Activated CD4-positive, alpha-beta T cell treated with anti-CD3 and anti-CD28 coated beads, Interleukin-2, amount 10 ng/mL, durations not matched to agents 24 days and 14 days (primary cell): Measurements from ENCODE around the gene MESD. TPM values are rescaled to one million over a fixed set of nuclear protein-coding genes. Genes with fewer than 3 reads are reported as not detected.
A peak's percentile ranks its signal among the peaks of the same experiment; 100 is the strongest.
"Not testable (repeated sequence)": the region's sequence is repeated elsewhere in the genome, so short reads cannot be mapped to it uniquely, and the experiment has no call there.

Source experiments
- DNase-seq: peaks from one replicate; pipeline ENCODE4 v3.0.0; 2022
- H3K27ac Mint-ChIP-seq: one replicate; pipeline ENCODE4 v1.8.0; 2022; ENCODE audit warnings: mild to moderate bottlenecking, mixed read lengths
- H3K27me3 Mint-ChIP-seq: one replicate; pipeline ENCODE4 v1.8.0; 2022; ENCODE audit warnings: mixed read lengths
- H3K36me3 Mint-ChIP-seq: one replicate; pipeline ENCODE4 v1.8.0; 2022; ENCODE audit warnings: low read depth, mild to moderate bottlenecking, mixed read lengths
- H3K4me1 Mint-ChIP-seq: one replicate; pipeline ENCODE4 v1.8.0; 2021; ENCODE audit warnings: mixed read lengths
- H3K4me3 Mint-ChIP-seq: one replicate; pipeline ENCODE4 v1.8.0; 2022; ENCODE audit warnings: mild to moderate bottlenecking, moderate library complexity, mixed read lengths
- H3K9me3 Mint-ChIP-seq: one replicate; pipeline ENCODE4 v1.8.0; 2021; ENCODE audit warnings: mixed read lengths
- intact Hi-C: fragments of 100-400 bp; cut with micrococcal nuclease; formaldehyde crosslinking; loops from one replicate; pipeline ENCODE4 v1.15.1; 2023
- total RNA-seq: library from RNA; stranded (reverse); gene quantifications from 2 replicates; pipeline ENCODE4 v1.2.3, GENCODE V29; 2022

The MESD gene
- total RNA-seq, 1 donor from 2014 or later: 27.1 TPM

DNA sequence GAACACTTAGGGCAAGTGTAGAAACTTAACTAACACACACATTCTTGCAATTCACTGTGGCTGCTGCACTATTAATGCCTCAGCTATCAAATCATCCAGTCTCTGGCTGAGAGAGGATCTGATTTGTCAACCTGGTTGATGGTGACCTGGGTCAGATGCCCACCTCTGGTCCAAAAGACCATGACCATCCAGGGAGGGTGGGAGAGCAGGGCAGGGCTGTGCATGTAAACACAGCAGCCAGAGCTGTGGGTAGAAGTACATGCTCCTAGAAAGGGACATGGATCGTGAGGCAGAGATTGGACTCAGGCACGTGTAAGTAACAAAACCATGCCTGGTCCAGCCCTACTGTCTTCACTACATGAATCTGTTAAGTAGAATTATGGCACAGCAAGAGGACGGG is 17.3 kb downstream of the MESD start:
- Mint-ChIP-seq H3K4me3 (no peak overlapping the region), H3K36me3 (peaks cover 28% of the 10 kb centered on the region), H3K27me3 (no peaks in the 10 kb centered on the region), H3K27ac (no peak overlapping the region), H3K4me1 (peaks cover 18% of the 10 kb centered on the region), H3K9me3 (no peaks in the 10 kb centered on the region)
- intact Hi-C loops: loop anchor here (5.0 kb wide), 1 partner anchor 405 kb away; no protein-coding TSS in a partner anchor
- no peak for DNase-seq

DNA sequence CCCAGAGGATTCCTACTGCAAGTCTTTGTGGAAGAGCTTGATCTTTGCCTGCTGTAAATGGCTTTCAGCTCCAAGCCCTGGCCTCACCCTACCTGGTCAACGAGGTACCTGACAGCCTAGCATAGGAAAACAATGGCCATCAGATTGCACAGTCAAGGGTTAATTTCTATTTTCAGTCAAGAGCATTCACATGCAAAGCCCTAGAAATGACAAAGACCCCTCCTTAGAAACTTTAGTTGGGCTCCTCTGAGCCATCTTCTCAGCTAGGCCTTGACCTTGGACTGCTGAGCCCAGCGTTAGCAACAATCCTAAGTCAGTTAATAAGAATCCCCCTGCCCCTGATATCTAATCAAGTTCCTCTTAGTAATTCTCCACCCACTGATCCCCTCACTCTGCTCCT is 18.5 kb downstream of the MESD start:
- Mint-ChIP-seq H3K27ac (no peak overlapping the region), H3K27me3 (no peaks in the 10 kb centered on the region), H3K4me1 (peaks cover 12% of the 10 kb centered on the region), H3K4me3 (no peak overlapping the region), H3K9me3 (no peaks in the 10 kb centered on the region), H3K36me3 (peaks cover 27% of the 10 kb centered on the region)
- DNase-seq: no peak
- intact Hi-C loops: loop anchor here (2.0 to 5.0 kb wide), 2 partner anchors 190 to 404 kb away; no protein-coding TSS in a partner anchor

GRCh38 chr15:80970658-80971057 is 19.0 kb downstream of the MESD start:
- Mint-ChIP-seq H3K27me3 (no peaks in the 10 kb centered on the region), H3K4me1 (peaks cover 11% of the 10 kb centered on the region), H3K4me3 (no peak overlapping the region), H3K27ac (no peak overlapping the region), H3K9me3 (no peaks in the 10 kb centered on the region), H3K36me3 (peaks cover 28% of the 10 kb centered on the region)
- intact Hi-C loops: loop anchor here (1.0 to 5.0 kb wide), 3 partner anchors 190 to 515 kb away; no protein-coding TSS in a partner anchor
- no peak for DNase-seq

- intact Hi-C loops: loop anchor here (1.0 to 5.0 kb wide), 3 partner anchors 189 to 515 kb away; no protein-coding TSS in a partner anchor
- no peak overlapping the region for H3K4me3 Mint-ChIP-seq
- peaks cover 31% of the 10 kb centered on the region for H3K36me3 Mint-ChIP-seq
- DNase-seq: peak; percentile 88
- H3K4me1 Mint-ChIP-seq: peaks cover 6% of the 10 kb centered on the region
- H3K27me3 Mint-ChIP-seq: no peaks in the 10 kb centered on the region
- H3K27ac Mint-ChIP-seq: no peak overlapping the region
- no peaks in the 10 kb centered on the region for H3K9me3 Mint-ChIP-seq
These were observed 19.5 kb downstream of the MESD start for GRCh38 chr15:80970018-80970657.

DNA sequence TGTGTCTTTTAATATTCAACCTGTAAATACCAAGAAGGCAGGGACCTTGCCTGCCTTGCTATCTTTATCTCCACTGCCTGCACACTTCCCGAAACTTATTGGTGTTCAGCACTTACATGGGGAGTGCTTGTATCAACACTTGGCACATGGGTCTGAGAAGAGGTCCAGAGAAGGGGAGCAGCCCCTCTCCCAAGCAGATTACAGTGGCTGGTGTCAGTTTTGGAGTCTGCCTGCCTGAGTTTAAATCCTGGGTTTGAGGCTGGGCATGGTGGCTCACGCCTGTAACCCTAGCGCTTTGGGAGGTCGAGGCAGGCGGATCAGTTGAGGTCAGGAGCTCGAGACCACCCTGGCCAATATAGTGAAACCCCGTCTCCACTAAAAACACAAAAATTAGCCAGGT is 20.3 kb downstream of the MESD start:
- no peak overlapping the region for H3K4me3 Mint-ChIP-seq
- H3K27ac Mint-ChIP-seq: no peak overlapping the region
- peaks cover 36% of the 10 kb centered on the region for H3K36me3 Mint-ChIP-seq

GRCh38 chr15:80967991-80968510 is 21.6 kb downstream of the MESD start:
- H3K27ac Mint-ChIP-seq: no peak overlapping the region
- intact Hi-C loops: no loop called here
- H3K36me3 Mint-ChIP-seq: peaks cover 47% of the 10 kb centered on the region
- peaks cover 6% of the 10 kb centered on the region for H3K4me1 Mint-ChIP-seq
- H3K4me3 Mint-ChIP-seq: no peak overlapping the region
- peaks cover 7% of the 10 kb centered on the region for H3K9me3 Mint-ChIP-seq
- H3K27me3 Mint-ChIP-seq: no peaks in the 10 kb centered on the region
- DNase-seq: no peak

More for the DNA sequence above, 20.3 kb downstream of the MESD start:
- H3K9me3 Mint-ChIP-seq: peaks cover 1% of the 10 kb centered on the region
- DNase-seq: no peak
- intact Hi-C loops: no loop called here
- H3K4me1 Mint-ChIP-seq: peaks cover 4% of the 10 kb centered on the region
- H3K27me3 Mint-ChIP-seq: no peaks in the 10 kb centered on the region

DNA sequence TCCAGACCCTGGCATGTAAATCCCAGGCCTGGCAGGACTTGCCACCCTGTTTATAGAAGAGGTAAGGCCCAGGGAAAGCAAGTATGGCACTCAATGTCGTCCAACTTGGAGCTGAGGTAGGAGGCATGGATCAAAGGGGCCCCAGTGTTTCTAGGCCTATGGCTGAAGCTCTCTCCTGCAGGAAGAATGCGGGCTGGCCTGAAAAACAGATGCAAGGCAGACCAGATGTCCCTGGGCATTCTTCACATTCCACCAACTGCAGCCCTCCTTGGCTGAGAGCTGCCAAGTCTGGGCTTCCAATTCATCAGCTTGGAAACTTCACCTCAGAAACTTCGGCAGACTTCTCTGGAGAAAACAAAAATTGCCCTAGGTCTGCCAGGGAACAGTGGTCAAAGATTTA is 22.2 kb downstream of the MESD start:
- peaks cover 52% of the 10 kb centered on the region for H3K36me3 Mint-ChIP-seq
- no peak overlapping the region for H3K27ac Mint-ChIP-seq
- H3K4me3 Mint-ChIP-seq: no peak overlapping the region
- peaks cover 7% of the 10 kb centered on the region for H3K9me3 Mint-ChIP-seq
- H3K27me3 Mint-ChIP-seq: no peaks in the 10 kb centered on the region
- intact Hi-C loops: no loop called here
- peaks cover 12% of the 10 kb centered on the region for H3K4me1 Mint-ChIP-seq
- no peak for DNase-seq

DNA sequence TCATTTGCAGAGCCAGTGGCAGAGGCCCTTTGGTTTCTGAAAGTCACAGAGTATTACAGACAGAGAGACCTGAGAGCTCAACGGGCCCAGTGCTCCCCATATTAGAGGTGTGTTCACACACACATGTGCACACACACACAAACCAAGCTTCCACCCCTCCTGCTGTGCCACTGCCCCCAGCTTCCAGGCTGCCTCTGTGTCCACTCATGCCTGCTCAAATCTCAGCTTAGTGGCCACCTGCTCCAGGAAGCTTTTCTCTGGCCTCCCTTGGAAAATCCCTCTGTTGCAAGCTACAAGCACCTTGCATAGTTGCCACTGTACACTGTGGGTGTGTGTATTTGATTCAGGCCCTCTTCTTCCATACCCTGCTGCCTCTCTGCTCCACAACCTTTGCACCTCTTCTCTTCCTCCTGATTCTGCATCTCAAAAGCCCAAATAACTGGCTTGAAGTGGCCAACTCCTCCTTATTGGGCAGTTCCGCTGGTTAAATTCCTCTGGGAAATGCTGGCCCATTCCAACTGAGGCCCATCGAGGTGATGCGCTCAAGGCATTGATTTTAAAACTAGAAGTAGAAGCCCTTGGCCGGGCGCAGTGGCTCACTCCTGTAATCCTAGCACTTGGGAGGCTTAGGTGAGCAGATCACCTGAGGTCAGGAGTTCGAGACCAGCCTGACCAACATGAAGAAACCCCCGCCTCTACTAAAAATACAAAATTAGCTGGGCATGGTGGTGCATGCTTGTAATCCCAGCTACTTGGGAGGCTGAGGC is 23.0 kb downstream of the MESD start:
- H3K27me3 Mint-ChIP-seq: no peaks in the 10 kb centered on the region
- intact Hi-C loops: no loop called here
- H3K36me3 Mint-ChIP-seq: peaks cover 51% of the 10 kb centered on the region
- H3K4me1 Mint-ChIP-seq: peaks cover 14% of the 10 kb centered on the region
- no peak overlapping the region for H3K4me3 Mint-ChIP-seq
- H3K27ac Mint-ChIP-seq: no peak overlapping the region
- DNase-seq: no peak
- peaks cover 7% of the 10 kb centered on the region for H3K9me3 Mint-ChIP-seq

- H3K9me3 Mint-ChIP-seq, intact Hi-C loops, H3K27ac Mint-ChIP-seq, H3K4me3 Mint-ChIP-seq, DNase-seq, H3K27me3 Mint-ChIP-seq: not testable (repeated sequence)
- peaks cover 13% of the 10 kb centered on the region for H3K4me1 Mint-ChIP-seq
- peaks cover 54% of the 10 kb centered on the region for H3K36me3 Mint-ChIP-seq
These were observed 24.2 kb downstream of the MESD start for GRCh38 chr15:80965454-80965853.

DNA sequence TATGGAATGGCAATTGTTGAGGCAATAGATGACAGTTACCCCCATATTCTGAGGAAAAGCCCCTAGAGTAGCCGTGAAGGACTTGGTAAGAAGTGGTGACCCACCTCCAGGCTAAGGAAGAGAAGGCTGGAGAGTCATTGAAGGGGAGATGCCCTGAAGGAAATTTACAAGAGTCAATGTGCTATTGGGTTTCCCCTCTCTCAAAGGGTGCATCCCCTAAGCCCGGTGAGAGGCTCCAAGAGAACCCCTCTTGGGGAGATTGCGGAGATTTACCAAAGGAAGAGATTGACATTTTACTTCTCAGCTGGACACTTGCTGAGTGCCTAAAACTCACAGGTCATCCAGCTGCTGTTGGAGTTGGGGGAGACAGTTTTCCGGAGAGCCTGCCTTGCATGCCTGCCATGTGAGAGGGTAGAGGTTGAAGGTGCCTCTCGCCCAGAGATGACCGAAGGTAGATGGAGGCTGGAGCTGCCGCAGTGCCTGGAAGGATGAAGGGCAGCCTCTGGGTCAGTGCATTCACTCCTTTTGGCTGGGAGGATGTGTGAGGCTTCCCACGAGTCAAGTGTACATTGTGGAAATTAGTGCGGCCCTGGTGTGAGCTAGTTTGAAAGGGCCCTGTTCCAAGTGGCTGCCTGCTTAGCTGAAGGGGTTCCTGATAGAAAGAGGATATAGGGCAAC is 30.7 kb downstream of the MESD start:
- no peak for DNase-seq
- intact Hi-C loops: no loop called here
- H3K4me1 Mint-ChIP-seq: peaks cover 21% of the 10 kb centered on the region
- H3K27ac Mint-ChIP-seq: no peak overlapping the region
- no peaks in the 10 kb centered on the region for H3K27me3 Mint-ChIP-seq
- peaks cover 42% of the 10 kb centered on the region for H3K36me3 Mint-ChIP-seq
- peaks cover 2% of the 10 kb centered on the region for H3K9me3 Mint-ChIP-seq
- no peak overlapping the region for H3K4me3 Mint-ChIP-seq

DNA sequence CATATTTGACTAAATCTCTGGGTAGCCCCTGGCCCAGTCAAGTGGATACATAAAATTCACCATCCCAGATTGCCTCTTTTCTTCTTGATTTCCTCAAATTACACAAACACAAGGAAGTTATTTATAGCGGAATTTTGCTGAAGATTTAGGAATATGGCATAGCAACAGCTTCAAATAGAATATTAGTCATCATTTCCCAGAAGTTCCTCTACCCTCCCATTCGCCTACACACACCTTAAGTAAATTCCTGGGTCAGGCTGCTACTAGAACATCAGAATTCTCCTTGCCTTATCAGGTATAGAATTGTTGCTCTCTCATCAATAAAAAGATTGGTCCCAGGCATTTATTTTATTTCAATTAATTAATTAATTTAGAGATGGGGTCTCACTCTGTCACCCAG is 31.6 kb downstream of the MESD start:
- H3K27ac Mint-ChIP-seq: no peak overlapping the region
- no peak for DNase-seq
- H3K36me3 Mint-ChIP-seq: peaks cover 34% of the 10 kb centered on the region
- H3K4me3 Mint-ChIP-seq: no peak overlapping the region
- H3K4me1 Mint-ChIP-seq: peaks cover 20% of the 10 kb centered on the region
- H3K9me3 Mint-ChIP-seq: no peaks in the 10 kb centered on the region
- intact Hi-C loops: no loop called here
- H3K27me3 Mint-ChIP-seq: no peaks in the 10 kb centered on the region

DNA sequence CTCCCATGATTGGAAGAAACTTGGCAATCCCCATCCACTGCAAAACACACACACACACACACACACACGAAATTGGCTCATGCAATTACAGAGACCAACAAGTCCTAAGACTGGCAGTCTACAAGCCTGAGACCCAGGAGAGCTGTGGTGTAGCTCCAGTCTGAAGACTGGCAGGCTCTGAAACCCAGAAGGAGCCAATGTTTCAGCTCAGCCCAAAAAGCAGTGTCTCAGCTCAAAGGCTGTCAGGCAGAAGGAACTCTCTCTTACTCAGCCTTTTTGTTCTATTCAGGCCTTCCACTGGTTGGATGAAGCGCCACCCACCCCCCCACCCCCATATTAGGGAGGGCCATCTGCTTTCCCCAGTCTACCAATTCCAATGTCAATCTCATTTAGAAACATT is 32.1 kb downstream of the MESD start:
- intact Hi-C loops: no loop called here
- Mint-ChIP-seq H3K9me3 (no peaks in the 10 kb centered on the region), H3K4me1 (peaks cover 16% of the 10 kb centered on the region), H3K4me3 (no peak overlapping the region), H3K27ac (no peak overlapping the region), H3K27me3 (no peaks in the 10 kb centered on the region), H3K36me3 (peaks cover 33% of the 10 kb centered on the region)
- DNase-seq: no peak

- H3K27me3 Mint-ChIP-seq, H3K27ac Mint-ChIP-seq, intact Hi-C loops, H3K4me3 Mint-ChIP-seq, H3K9me3 Mint-ChIP-seq: not testable (repeated sequence)
- Mint-ChIP-seq H3K36me3 (peaks cover 34% of the 10 kb centered on the region), H3K4me1 (peaks cover 13% of the 10 kb centered on the region)
- peak; percentile 70 for DNase-seq
These were observed 33.8 kb downstream of the MESD start for GRCh38 chr15:80955571-80956452.
